DOHH2 (cell line): ENCODE measurements around the gene USP48.

Source experiments
- EZH2phosphoT487 ChIP-seq: fragments of 200-600 bp; sonication (generic); IDR thresholded peaks from 2 replicates; pipeline ENCODE4 v1.6.1; 2017; ENCODE audit warnings: borderline replicate concordance, mild to moderate bottlenecking, antibody characterized with exemption, low read length, moderate library complexity, mixed read lengths
- TF ChIP-seq, protein P1 (sequence below): fragments of 200-600 bp; sonication (generic); IDR thresholded peaks from one replicate; pipeline ENCODE4 v1.5.1; 2014; ENCODE audit warnings: antibody characterized with exemption, mild to moderate bottlenecking, low read depth, low read length; ENCODE audit not compliant: poor library complexity, severe bottlenecking

DNA sequence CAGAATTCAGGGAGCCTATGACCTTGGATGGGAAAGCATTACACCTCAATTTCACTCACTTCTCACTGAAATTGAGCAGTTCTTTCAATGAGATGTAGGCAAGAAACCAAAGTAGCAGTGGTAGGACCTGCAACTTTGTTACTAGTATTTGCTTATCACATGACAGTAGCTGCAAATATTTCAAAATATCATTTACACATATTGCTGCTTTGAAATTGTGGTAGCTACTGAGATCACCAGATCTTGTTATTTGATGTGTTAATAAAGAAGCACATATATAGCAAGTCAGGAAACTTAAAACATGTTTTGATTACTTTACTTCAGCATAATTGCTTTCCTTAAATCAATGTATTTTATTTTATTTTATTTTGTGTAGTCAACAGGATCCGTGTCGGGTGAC lies 42.0 kb upstream of the USP48 start:
- TF ChIP-seq, protein P1, sequence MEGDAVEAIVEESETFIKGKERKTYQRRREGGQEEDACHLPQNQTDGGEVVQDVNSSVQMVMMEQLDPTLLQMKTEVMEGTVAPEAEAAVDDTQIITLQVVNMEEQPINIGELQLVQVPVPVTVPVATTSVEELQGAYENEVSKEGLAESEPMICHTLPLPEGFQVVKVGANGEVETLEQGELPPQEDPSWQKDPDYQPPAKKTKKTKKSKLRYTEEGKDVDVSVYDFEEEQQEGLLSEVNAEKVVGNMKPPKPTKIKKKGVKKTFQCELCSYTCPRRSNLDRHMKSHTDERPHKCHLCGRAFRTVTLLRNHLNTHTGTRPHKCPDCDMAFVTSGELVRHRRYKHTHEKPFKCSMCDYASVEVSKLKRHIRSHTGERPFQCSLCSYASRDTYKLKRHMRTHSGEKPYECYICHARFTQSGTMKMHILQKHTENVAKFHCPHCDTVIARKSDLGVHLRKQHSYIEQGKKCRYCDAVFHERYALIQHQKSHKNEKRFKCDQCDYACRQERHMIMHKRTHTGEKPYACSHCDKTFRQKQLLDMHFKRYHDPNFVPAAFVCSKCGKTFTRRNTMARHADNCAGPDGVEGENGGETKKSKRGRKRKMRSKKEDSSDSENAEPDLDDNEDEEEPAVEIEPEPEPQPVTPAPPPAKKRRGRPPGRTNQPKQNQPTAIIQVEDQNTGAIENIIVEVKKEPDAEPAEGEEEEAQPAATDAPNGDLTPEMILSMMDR = no peak
- TF ChIP-seq EZH2phosphoT487 = no peak
